Measurements from ENCODE around the gene ERBB4. TPM values are rescaled to one million over a fixed set of nuclear protein-coding genes. Genes with fewer than 3 reads are reported as not detected.

Gene ERBB4
- total and polyA plus RNA-seq, 7 donors = under 0.01 to 0.33 (median 0.08) TPM; not detected in 1

DNA sequence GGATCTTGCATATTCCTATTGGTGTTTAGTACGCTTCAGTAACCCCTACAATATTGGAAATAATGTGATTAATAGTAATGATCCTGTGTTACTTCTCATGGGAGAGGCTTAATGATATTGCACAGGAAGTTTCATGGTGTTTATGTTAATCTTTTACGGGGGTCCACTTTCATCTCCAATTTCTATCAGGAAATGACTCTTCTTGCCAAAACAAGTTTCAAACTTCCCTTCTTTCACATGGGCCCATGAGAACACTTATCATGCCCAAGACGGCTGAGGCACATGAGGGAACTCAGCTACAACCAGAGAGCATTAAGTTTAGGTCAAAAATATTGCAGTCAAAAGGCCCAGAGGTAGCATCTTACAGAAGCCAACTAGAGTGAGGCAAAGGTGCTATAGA is 7.6 kb downstream of the ERBB4 start:
- H3K36me3 ChIP-seq = no peaks in the 10 kb centered on the region
- no peaks in the 10 kb centered on the region for H3K9me3 ChIP-seq
- H3K4me3 ChIP-seq = no peak overlapping the region
- intact Hi-C loops (cut with DNase I) = loop anchor here (10.0 kb wide), 1 partner anchor 196 kb away; no protein-coding TSS in a partner anchor
- no peak for TF ChIP-seq EP300 (IDR thresholded peaks at IDR 0.05)
- no peak for TF ChIP-seq POLR2AphosphoS5 (IDR thresholded peaks at IDR 0.05)
- no peak for TF ChIP-seq CTCF (IDR thresholded peaks at IDR 0.05)
- no peak for TF ChIP-seq POLR2A (IDR thresholded peaks at IDR 0.05)
- WGBS, 2 donors = 44 to 53% methylated on average over 3 of the region's 3 CpGs
- no peak overlapping the region for H3K27ac ChIP-seq
- H3K4me1 ChIP-seq = peaks cover 0 to 1% (median 0%) of the 10 kb centered on the region in 4 donors
- no peak for DNase-seq
- peaks cover 0 to 6% (median 4%) of the 10 kb centered on the region in 3 donors for H3K27me3 ChIP-seq

DNA sequence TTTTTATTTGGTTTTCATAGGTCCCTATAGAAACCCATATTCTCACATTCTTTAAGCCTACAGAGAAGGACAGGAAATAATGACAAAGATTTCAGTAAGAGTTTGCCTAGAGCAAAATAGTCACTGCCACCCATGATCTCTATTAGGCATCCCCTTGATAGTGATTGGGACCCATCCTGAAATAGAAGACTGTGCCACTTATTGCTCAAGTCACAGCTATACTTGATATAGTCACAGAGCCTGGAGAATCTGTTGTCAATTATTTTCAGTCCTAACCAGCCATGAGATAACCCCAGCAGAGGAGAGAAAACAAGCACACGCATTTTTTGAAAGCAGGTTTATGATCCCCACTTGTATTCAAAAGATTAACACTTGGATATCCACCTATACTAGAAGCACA is 8.2 kb downstream of the ERBB4 start:
- H3K36me3 ChIP-seq = no peaks in the 10 kb centered on the region
- intact Hi-C loops (cut with DNase I) = loop anchor here (10.0 kb wide), 1 partner anchor 196 kb away; no protein-coding TSS in a partner anchor
- no peak for DNase-seq
- no peaks in the 10 kb centered on the region for H3K27me3 ChIP-seq
- no peaks in the 10 kb centered on the region for H3K9me3 ChIP-seq
- no peak overlapping the region for H3K27ac ChIP-seq
- TF ChIP-seq POLR2AphosphoS5 (IDR thresholded peaks at IDR 0.05) (no peak), POLR2A (IDR thresholded peaks at IDR 0.05) (no peak), EP300 (IDR thresholded peaks at IDR 0.05) (no peak), CTCF (IDR thresholded peaks at IDR 0.05) (no peak)
- WGBS, 2 donors = 18 to 63% methylated on average over 1 of the region's 1 CpG
- H3K4me1 ChIP-seq = no peaks in the 10 kb centered on the region
- no peak overlapping the region for H3K4me3 ChIP-seq

GRCh38 chr2:212528106-212528856 is 10.3 kb downstream of the ERBB4 start:
- DNase-seq = no peak
- Histone ChIP-seq H3K27ac (no peak overlapping the region), H3K4me3 (no peak overlapping the region), H3K9me3 (no peaks in the 10 kb centered on the region), H3K27me3 (no peaks in the 10 kb centered on the region), H3K36me3 (no peaks in the 10 kb centered on the region), H3K4me1 (no peaks in the 10 kb centered on the region)
- intact Hi-C loops (cut with DNase I) = no loop called here
- no peak for TF ChIP-seq POLR2A (IDR thresholded peaks at IDR 0.05)
- no peak for TF ChIP-seq POLR2AphosphoS5 (IDR thresholded peaks at IDR 0.05)
- no peak for TF ChIP-seq EP300 (IDR thresholded peaks at IDR 0.05)
- TF ChIP-seq CTCF (IDR thresholded peaks at IDR 0.05) = no peak
- WGBS, 2 donors = 59 to 65% methylated on average over 6 of the region's 6 CpGs

DNA sequence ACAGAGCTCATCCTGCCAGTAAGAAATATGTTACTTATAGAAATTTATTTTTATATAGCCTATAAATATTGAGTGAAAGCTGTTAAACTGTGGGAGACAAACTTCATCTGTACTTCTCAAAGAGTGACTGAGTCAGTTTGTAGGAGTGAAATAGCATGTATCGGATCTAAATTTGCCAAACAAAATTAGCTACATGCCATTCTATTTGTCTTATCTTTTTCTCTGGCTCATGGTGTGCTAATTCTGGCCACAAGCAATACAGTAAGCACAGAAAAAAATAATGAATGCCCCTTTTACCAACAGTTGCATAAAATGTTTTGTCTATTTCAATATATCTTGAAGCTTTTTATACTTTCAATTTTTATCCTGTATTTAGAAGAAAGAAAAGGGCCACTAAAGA is 12.5 kb downstream of the ERBB4 start:
- H3K4me3 ChIP-seq = no peak overlapping the region
- H3K36me3 ChIP-seq = no peaks in the 10 kb centered on the region
- intact Hi-C loops (cut with DNase I) = no loop called here
- no peaks in the 10 kb centered on the region for H3K27me3 ChIP-seq
- no peak for DNase-seq
- no peak overlapping the region for H3K27ac ChIP-seq
- H3K9me3 ChIP-seq = no peaks in the 10 kb centered on the region
- WGBS, 2 donors = 88 to 90% methylated on average over 1 of the region's 1 CpG
- TF ChIP-seq POLR2AphosphoS5 (IDR thresholded peaks at IDR 0.05) (no peak), POLR2A (IDR thresholded peaks at IDR 0.05) (no peak), CTCF (IDR thresholded peaks at IDR 0.05) (no peak), EP300 (IDR thresholded peaks at IDR 0.05) (no peak)
- H3K4me1 ChIP-seq = no peaks in the 10 kb centered on the region
